Pons (tissue), 1 donor: ENCODE data around the gene MARCHF2.

Source experiments
- DNase-seq: peaks from one replicate; pipeline ENCODE4 v3.0.0-alpha.2; 2016; ENCODE audit warnings: low spot score

The MARCHF2 gene

DNA sequence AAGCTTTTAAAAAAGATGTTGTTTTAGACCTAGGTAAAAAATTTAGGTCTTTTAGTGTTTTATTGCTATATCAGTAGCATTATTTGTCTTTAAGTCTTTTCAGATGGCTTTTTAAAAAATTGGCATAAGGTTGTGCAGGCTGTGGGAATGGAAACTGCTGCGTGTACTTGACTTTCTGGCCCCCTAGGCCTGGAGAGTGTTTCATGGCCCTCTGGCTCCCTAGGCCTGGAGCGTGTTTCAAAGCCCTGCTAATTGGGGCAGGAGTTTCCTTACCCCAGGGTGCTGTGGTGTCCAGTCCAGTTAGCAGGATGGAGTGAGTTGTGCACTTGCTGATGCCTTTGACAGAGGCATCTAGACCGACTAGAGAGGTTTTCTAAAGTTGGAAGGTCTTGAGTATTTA, 65.5 kb downstream of the MARCHF2 start:
- no peak for DNase-seq

DNA sequence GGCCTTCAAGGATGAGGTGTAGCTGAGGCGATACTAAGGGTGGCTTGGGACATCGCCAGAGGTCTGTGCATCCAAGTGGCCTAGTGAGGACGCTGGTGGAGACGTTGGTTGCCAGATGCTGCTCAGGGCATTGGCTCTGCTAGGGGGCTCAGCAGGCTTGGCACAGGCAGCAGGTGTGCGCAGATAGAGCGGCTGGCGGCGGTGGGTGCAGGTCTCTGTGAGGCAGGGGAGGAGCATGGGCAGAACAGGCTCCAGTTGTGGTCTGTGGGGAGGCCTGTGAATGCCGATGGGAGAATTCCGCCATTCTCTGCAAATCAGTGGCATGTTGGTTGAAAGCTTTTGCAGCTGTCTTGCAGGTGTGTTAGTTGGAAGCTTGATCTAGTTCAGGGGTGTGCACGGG, 68.1 kb downstream of the MARCHF2 start:
- DNase-seq: no peak

DNA sequence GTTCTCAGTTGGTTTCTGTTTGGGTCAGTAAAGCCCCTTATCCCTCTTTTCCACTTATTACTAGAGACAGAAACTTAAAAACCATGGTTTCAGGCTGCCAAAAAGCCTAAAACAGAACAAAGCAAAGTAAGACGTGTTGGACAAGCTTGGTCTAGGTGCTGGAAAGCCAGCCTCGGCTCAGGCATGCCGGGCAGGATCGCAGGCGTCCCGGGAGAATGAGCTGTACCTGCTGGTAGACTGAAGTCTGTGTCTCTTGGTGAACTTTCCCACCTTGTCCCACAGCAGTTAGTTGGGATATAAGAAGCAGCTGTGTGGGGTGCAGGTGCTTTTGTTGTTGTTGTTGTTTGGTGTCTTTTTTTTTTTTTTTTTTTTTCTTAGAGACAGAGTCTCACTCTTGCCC, 68.5 kb downstream of the MARCHF2 start:
- DNase-seq: no peak

DNA sequence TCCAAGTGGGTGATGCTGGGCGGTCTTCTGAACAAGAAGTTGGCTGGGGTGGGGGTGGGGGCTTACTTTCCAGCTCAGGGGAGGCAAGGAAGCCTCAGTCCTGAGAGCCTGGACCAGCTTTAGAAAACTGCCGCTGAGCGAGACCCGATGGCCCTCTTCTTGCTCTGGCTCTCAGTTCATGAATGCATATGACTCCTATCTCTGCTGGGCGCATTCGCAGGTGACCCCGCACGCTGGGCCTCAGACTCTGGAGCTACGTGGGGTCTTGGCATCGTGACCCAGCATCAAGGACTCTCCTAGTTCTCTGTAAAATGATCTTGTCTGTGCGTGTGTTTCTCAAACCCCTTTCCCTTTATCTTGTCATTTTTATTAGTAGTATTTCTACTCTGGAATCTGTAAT, 69.6 kb downstream of the MARCHF2 start:
- DNase-seq: no peak

- DNase-seq: no peak
Observed at GRCh38 chr19:8483165-8483564, 70.1 kb downstream of the MARCHF2 start.

- DNase-seq: peak; percentile 81
Observed at GRCh38 chr19:8484331-8484894, 71.3 kb downstream of the MARCHF2 start.

DNA sequence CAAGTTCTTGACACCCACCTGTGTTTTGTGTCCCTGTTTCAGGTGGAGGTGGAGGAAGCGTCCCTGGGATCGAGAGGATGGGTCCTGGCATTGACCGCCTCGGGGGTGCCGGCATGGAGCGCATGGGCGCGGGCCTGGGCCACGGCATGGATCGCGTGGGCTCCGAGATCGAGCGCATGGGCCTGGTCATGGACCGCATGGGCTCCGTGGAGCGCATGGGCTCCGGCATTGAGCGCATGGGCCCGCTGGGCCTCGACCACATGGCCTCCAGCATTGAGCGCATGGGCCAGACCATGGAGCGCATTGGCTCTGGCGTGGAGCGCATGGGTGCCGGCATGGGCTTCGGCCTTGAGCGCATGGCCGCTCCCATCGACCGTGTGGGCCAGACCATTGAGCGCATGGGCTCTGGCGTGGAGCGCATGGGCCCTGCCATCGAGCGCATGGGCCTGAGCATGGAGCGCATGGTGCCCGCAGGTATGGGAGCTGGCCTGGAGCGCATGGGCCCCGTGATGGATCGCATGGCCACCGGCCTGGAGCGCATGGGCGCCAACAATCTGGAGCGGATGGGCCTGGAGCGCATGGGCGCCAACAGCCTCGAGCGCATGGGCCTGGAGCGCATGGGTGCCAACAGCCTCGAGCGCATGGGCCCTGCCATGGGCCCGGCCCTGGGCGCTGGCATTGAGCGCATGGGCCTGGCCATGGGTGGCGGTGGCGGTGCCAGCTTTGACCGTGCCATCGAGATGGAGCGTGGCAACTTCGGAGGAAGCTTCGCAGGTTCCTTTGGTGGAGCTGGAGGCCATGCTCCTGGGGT, 72.7 kb downstream of the MARCHF2 start:
- DNase-seq: no peak

DNA sequence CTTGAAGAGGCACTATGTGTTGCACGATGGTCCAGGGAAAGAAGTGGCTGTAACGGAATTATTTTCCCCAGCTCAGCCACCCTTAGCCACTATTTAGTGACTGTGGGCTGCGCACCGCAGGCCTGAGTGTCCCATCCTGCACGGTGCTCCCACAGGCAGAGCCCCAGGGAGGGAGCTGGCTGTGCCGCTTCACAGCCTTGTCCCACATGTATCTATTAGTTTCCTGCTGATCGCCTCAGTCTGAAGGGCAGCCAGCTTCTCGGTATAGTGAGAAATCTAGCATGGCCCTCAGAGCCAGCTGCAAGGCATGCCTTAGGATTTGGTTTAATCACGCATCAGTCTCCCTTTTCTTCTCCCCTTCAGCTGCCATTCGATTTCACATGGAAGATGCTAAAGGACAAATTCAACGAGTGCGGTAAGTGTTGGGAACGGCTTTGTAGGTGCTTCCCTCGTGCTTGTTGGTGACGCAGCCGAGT, 73.6 kb downstream of the MARCHF2 start:
- no peak for DNase-seq

DNA sequence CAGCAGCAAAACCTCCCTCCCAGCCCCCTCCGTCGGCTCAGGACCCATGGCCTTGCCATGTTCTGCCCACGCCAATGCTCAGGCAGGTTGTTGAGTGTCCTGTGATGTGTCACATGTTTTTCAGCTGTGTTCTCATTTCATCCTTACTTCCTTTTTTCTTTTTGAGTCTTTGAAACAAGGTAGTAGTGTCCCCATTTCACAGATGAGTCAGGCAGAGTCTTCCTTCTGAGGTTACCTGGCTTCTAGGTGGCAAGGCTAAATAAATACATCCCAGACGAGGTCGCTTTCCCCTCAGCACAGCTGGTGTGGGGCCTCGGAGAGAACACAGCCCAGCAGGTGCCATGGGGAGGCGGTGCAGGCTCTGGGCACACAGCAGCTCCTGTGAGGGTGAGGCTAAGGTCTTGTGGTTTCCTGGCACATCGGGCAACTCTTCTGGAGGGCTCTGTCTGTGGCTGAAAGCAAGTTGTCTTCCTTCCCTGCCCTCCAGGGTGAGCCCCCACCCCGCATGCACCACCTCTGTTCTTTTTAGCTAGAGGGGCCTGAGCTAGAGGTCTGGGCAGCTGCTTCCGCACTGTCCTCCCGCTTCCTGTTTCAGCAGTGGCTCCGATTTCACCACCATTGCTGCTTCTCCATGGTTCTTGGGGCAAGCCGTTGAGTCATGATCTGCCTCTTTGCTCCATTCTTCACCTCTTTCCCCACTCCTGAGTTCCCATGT, 74.2 kb downstream of the MARCHF2 start:
- DNase-seq: peak; percentile 70

- DNase-seq: no peak
Observed at GRCh38 chr19:8488365-8488764, 75.3 kb downstream of the MARCHF2 start.
